Head of caudate nucleus (tissue), 42 donors: Measurements from ENCODE around the gene CNDP2.
"Not testable (repeated sequence)": the region's sequence is repeated elsewhere in the genome, so short reads cannot be mapped to it uniquely, and the experiment has no call there.

ENCODE experiments used
- DNase-seq, 42 donors: peaks; one replicate each; pipeline versions ENCODE4 v3.0.0 to v3.0.0-alpha.2; 2020 to 2021; ENCODE audit warnings: mixed read lengths in 7 of 42
- intact Hi-C: fragments of 100-400 bp; cut with DNase I; formaldehyde crosslinking; loops from one replicate; pipeline ENCODE4 v1.15.0; 2022

The CNDP2 gene

GRCh38 chr18:74524915-74525314 lies 28.8 kb downstream of the CNDP2 start:
- intact Hi-C loops, result not testable (repeated sequence)
- peak in 5 of 42 donors; percentile 2 to 19 (median 12) for DNase-seq

DNA sequence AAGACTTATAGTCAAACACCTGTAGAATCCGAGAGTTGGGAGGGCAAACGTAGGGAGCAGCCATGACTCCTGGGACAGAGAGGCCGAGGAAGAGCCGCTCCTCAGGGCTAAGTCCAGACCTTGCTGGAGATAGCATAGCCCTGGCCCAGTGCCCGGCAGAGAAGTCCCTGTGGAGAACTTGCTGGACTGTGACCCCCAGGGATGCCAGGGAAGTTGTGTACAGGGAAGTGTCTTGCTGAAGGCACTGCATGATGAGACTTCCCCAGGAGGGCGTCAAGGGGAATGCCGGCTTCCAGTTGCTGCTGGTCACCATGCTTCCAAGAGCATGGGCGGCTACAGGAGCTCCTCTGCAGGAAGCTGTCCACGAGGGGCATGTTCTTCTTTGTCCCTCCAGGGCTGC lies 29.6 kb downstream of the CNDP2 start:
- peak in 7 of 42 donors; percentile 7 to 31 (median 18) for DNase-seq
- intact Hi-C loops, result no loop called here

DNA sequence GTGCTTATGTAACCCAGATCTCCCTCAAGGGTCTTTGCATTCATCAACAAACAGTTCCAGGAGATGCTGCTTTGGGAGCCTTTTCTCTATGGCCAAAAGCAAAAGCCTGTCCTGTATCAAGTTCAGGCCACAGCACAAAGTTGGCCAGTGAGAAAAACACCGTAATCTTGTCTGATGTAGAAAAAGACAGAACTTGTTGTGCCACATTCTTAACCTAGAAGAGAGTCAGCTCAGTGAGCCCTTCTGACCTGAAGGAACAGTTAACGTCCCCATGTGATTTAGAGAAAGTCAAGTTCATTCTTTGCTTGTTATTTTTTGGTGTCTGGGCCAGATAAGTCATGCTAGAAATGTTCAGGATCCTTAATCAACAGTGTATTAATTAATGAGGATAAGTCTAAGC lies 30.3 kb downstream of the CNDP2 start:
- intact Hi-C loops, result no loop called here
- DNase-seq, result no peak

DNA sequence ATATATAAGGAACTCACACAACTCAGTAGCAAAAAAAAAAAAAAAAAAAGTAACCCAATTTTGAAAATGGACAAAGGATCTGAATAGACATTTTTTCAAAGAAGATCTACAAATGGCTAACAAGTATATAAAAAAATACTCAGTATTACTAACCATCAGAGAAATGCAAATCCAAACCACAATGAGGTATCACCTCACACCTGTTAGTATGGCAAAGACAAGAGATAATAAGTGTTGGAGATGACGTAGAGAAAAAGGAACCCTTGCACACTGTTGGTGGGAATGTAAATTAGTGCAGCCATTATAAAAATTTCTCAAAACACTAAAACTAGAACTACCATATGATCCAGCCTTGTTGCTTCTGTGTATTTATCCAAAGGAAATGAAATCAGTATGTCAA lies 32.3 kb downstream of the CNDP2 start:
- no peak for DNase-seq
- intact Hi-C loops, result no loop called here

DNA sequence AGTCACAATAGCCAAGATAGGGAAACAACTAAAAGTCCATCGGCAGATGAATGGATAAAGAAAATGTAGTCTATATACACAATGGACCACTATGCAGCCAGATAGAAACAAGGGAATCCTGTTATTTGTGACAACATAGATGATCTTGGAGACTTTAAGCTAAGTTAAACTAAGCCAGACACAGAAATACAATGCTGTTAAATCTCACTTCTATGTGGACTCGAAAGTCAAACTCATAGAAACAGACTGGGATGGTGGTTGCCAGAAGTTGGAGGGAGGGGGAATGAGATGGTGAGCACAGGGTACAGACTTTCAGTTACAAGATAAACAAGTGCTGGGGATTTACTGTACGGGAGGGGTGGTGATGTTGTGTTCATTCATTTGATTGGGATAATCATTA lies 32.8 kb downstream of the CNDP2 start:
- intact Hi-C loops, result no loop called here
- DNase-seq, result peak in 10 of 42 donors; percentile 12 to 59 (median 37)

DNA sequence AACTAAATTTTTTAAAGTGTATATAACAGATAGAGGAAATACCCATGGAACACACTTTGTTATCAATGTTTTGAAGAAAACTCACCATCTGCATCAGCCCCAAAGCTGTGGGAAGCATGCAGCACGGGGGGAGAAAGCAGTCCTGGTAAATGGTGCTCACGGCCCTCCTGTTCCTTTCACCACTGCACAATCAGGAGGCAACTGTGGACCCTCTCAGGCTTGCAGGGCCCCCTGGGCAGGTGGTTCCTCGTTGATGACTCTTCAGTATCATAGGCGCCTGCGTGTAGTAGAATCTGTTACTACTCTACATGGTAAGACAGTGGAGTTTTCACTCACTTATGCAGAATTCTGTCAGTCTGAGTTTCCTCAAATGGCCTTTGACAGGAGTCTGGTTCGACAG lies 33.2 kb downstream of the CNDP2 start:
- intact Hi-C loops, result no loop called here
- DNase-seq, result peak in 7 of 42 donors; percentile 9 to 39 (median 21)

GRCh38 chr18:74529811-74530583 lies 33.8 kb downstream of the CNDP2 start:
- DNase-seq, result peak in 10 of 42 donors; percentile 5 to 35 (median 18)
- intact Hi-C loops, result no loop called here

DNA sequence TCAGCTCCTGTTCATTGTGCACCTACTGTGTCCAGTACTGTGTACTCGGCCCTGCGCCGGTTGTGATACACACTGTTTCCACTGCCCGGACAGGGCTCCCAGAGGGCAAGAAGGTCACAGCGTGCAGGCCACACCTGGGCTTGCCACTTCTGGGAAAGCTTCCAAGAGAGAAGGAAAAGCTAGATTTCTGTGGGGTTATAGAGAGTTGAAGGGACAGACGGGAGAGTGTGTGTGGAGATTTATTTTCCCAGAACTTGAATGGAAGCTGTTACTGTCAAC lies 34.4 kb downstream of the CNDP2 start:
- intact Hi-C loops, result no loop called here

GRCh38 chr18:74531043-74531442 lies 34.9 kb downstream of the CNDP2 start:
- peak in 6 of 42 donors; percentile 3 to 30 (median 15) for DNase-seq
- intact Hi-C loops, result no loop called here

More for the DNA sequence above, 34.4 kb downstream of the CNDP2 start:
- DNase-seq, result peak in 4 of 42 donors; percentile 8 to 34 (median 22)

DNA sequence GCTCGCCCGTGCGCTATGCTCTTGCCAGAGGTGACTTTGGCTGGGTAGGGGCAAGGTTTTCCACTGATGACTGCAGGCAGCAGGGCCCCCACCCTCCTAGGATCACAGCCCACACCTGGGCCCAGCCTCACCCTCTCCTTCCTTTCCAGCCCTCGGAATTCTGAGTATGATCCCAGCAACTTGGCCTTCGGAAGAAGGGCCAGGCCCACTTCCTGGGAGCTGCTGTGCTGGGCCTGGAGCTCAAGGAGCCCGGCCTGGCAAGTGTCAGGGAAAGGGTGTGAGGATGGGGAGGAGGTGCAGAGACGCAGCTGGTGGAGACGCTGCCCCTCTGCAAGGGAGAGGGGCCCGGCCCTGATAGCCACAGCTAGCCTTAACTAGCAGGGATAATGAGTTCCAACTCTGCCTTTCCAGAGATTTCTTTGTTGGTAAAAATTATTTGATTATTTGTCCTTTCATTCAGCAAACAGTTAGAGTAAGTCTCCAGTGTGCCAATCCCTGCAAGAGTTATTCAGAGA lies 36.4 kb downstream of the CNDP2 start:
- intact Hi-C loops, result no loop called here
- DNase-seq, result peak in 9 of 42 donors; percentile 3 to 23 (median 12)

GRCh38 chr18:74533666-74534065 lies 37.5 kb downstream of the CNDP2 start:
- intact Hi-C loops, result no loop called here

GRCh38 chr18:74534150-74534969 lies 38.2 kb downstream of the CNDP2 start, which contains the start of gene CNDP1:
TSS of gene CNDP1 (plus strand) at chr18:74534500. CDS start at chr18:74534668, 168 bp downstream.
- DNase-seq, result peak; percentile 39 to 95 (median 85)

More at GRCh38 chr18:74533666-74534065, 37.5 kb downstream of the CNDP2 start:
- peak in 6 of 42 donors; percentile 10 to 40 (median 22) for DNase-seq

GRCh38 chr18:74534981-74535649 lies 39.0 kb downstream of the CNDP2 start:
- DNase-seq, result peak in 6 of 42 donors; percentile 7 to 38 (median 26)
- intact Hi-C loops, result no loop called here

More at GRCh38 chr18:74534150-74534969, 38.2 kb downstream of the CNDP2 start, which contains the start of gene CNDP1:
- intact Hi-C loops, result no loop called here

- intact Hi-C loops, result no loop called here
- peak in 5 of 42 donors; percentile 15 to 40 (median 30) for DNase-seq
Measured at GRCh38 chr18:74539289-74539688, 43.1 kb downstream of the CNDP2 start.

GRCh38 chr18:74540652-74541421 lies 44.7 kb downstream of the CNDP2 start:
- intact Hi-C loops, result no loop called here
- DNase-seq, result peak in 8 of 42 donors; percentile 14 to 44 (median 30)

DNA sequence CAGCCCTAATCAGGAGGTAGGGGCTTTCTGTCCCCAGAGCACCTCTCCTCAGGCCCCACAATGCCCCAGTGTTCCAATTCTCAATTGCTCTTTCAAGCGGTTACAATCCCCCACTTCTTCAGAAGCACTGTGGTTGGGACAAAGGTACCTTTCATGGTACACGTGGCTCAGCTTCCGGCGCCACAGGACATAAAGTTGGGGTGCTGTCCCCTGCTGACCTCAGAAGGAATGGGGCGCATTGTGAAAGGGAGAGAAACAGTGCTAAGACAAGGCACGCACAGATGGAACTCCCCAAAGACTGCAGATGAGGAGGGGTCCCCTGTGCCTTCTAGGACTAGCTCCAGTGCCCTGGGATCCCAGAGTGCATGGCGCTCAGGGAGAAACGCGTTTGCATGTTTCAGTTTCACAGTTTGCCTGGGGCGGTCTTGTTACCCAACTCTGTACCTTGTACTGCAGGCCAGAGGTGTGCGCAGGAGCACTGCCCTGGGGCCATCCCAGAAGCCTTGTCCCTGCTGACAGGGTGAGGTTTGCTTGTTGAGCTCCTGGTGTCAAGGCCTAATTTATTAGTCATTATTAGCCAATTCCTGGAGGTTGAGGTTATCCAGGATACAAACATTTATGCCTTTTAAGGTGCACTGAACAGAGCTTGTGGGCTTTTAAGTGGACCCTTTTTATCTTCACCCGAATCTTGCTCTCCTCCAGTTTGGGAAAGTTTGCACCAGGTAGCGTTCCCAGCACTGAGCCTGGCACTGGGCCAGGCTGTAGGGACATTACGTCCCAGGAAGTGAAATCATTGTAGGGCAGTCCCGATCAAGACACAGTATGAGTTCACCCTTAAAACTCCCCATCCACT lies 45.8 kb downstream of the CNDP2 start:
- intact Hi-C loops, result no loop called here
- peak in 41 of 42 donors; percentile 21 to 90 (median 70) for DNase-seq

DNA sequence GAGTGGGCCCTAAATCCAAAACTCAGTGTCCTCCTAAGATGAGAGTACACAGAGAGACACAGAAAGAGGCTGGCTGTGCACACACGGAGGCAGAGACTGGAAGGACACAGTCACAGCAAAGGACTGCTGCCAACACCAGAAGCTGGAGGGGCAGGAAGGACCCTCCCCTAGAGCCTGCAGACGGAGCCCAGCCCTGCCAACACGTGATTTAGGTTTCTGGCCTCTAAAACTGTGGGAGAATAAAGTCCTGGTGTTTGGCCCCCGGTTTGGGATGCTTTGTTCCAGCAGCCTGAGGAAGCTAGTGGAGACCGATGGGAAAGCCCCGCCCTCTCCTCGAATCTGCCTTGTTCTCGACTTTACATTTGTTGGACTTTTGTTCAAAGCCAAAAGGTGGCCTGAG lies 48.7 kb downstream of the CNDP2 start:
- intact Hi-C loops, result loop anchor here (5.0 kb wide), 1 partner anchor 48 kb away; the partner anchor contains the start of gene CNDP2
- peak in 6 of 42 donors; percentile 16 to 65 (median 36) for DNase-seq
